ENCODE measurements around the gene MYO7A. TPM values are rescaled to one million over a fixed set of nuclear protein-coding genes. Genes with fewer than 3 reads are reported as not detected.

MYO7A gene
- total RNA-seq, 1 experiment from 2014 or later = 2.5 TPM

DNA sequence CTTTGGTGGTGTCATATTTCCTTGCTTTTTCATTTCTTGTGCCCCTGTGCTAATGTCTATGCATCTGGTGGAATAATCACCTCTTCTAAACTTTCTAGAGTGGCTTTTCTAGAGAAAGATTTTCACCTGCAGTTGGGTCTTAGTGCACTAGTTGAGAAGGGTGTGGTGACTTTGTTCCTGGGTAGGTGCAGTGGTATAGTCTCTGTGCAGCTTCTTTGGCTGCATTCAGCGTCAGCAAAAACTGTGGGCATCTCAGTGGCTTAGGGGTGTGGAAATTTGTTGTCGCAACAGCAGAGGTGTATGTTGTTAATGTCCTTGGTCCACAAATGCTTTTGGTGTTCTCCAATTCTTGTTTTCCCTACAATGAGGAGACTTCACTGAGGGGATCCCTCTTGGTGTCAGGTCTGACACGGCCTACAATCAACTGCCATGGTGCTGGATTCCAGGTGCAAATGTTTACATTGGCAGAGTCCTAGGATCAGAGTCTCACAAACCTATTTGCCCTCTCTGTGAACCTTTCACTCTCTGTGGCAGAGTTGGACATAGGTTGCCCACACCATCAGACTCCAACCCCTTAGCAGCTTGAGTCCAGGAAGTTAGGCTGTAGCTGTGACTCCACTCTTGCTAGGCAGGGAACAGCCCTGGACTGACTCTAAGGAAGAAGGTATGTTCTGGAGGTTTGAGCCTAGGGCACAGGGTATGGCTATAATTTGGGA is 124.7 kb downstream of the MYO7A start:
- Mint-ChIP-seq H3K9me3 (peaks cover 8% of the 10 kb centered on the region; the same call in 1 of the 2 replicates), H3K4me1 (no peaks in the 10 kb centered on the region), H3K27me3 (ENCODE audit: low read depth) (no peaks in the 10 kb centered on the region), H3K27ac (no peak overlapping the region), H3K4me3 (no peak overlapping the region), H3K36me3 (no peaks in the 10 kb centered on the region)
- ChIA-PET POLR2A (no interaction called here), CTCF (no interaction called here)
- DNase-seq (ENCODE audit: low spot score) (no peak), ATAC-seq (no peak)
- TF ChIP-seq, protein P1, sequence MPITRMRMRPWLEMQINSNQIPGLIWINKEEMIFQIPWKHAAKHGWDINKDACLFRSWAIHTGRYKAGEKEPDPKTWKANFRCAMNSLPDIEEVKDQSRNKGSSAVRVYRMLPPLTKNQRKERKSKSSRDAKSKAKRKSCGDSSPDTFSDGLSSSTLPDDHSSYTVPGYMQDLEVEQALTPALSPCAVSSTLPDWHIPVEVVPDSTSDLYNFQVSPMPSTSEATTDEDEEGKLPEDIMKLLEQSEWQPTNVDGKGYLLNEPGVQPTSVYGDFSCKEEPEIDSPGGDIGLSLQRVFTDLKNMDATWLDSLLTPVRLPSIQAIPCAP (CRISPR knock-in tag; IDR thresholded peaks at IDR 0.05) = no peak

DNA sequence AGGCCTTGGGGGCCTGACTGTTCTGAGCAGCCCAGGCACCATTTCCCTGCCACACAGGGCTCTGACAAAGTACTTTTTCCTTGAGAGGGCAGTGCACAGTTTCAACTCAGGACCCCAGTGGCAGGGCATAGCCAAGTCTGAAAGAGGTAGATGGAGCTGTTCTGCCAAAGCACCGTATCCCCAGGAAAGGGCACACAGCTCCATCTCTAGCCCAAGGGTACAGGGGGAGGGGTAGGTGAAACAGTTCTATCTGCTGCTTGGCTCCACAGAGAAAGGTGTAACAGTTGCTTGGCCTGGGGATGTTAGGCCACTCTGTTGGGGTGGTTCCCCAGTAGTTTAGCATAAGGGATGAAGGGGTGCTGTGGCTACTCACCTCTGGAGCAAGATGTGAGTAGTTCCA is 125.6 kb downstream of the MYO7A start:
- no peak for DNase-seq (ENCODE audit: low spot score)
- Mint-ChIP-seq H3K4me3 (no peak overlapping the region), H3K9me3 (peaks cover 8% of the 10 kb centered on the region; the same call in 1 of the 2 replicates), H3K4me1 (no peaks in the 10 kb centered on the region), H3K36me3 (no peaks in the 10 kb centered on the region), H3K27ac (no peak overlapping the region), H3K27me3 (ENCODE audit: low read depth) (no peaks in the 10 kb centered on the region)
- ChIA-PET CTCF (no interaction called here), POLR2A (no interaction called here)
- no peak for ATAC-seq
- TF ChIP-seq SMAD4 (CRISPR knock-in tag; IDR thresholded peaks at IDR 0.05) = no peak
- TF ChIP-seq CBFB (CRISPR knock-in tag; IDR thresholded peaks at IDR 0.05; ENCODE audit: low read depth) = no peak
- TF ChIP-seq NFATC4 (CRISPR knock-in tag; IDR thresholded peaks at IDR 0.05) = no peak
- TF ChIP-seq CREM (CRISPR knock-in tag; IDR thresholded peaks at IDR 0.05) = no peak
- TF ChIP-seq, protein P2, sequence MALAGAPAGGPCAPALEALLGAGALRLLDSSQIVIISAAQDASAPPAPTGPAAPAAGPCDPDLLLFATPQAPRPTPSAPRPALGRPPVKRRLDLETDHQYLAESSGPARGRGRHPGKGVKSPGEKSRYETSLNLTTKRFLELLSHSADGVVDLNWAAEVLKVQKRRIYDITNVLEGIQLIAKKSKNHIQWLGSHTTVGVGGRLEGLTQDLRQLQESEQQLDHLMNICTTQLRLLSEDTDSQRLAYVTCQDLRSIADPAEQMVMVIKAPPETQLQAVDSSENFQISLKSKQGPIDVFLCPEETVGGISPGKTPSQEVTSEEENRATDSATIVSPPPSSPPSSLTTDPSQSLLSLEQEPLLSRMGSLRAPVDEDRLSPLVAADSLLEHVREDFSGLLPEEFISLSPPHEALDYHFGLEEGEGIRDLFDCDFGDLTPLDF (CRISPR knock-in tag; IDR thresholded peaks at IDR 0.05) = no peak
- TF ChIP-seq, protein P3, sequence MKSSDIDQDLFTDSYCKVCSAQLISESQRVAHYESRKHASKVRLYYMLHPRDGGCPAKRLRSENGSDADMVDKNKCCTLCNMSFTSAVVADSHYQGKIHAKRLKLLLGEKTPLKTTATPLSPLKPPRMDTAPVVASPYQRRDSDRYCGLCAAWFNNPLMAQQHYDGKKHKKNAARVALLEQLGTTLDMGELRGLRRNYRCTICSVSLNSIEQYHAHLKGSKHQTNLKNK (CRISPR knock-in tag; IDR thresholded peaks at IDR 0.05) = no peak
- TF ChIP-seq, protein P4, sequence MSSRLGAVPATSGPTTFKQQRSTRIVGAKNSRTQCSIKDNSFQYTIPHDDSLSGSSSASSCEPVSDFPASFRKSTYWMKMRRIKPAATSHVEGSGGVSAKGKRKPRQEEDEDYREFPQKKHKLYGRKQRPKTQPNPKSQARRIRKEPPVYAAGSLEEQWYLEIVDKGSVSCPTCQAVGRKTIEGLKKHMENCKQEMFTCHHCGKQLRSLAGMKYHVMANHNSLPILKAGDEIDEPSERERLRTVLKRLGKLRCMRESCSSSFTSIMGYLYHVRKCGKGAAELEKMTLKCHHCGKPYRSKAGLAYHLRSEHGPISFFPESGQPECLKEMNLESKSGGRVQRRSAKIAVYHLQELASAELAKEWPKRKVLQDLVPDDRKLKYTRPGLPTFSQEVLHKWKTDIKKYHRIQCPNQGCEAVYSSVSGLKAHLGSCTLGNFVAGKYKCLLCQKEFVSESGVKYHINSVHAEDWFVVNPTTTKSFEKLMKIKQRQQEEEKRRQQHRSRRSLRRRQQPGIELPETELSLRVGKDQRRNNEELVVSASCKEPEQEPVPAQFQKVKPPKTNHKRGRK (CRISPR knock-in tag; IDR thresholded peaks at IDR 0.05; ENCODE audit: borderline replicate concordance) = no peak
- TF ChIP-seq, protein P5, sequence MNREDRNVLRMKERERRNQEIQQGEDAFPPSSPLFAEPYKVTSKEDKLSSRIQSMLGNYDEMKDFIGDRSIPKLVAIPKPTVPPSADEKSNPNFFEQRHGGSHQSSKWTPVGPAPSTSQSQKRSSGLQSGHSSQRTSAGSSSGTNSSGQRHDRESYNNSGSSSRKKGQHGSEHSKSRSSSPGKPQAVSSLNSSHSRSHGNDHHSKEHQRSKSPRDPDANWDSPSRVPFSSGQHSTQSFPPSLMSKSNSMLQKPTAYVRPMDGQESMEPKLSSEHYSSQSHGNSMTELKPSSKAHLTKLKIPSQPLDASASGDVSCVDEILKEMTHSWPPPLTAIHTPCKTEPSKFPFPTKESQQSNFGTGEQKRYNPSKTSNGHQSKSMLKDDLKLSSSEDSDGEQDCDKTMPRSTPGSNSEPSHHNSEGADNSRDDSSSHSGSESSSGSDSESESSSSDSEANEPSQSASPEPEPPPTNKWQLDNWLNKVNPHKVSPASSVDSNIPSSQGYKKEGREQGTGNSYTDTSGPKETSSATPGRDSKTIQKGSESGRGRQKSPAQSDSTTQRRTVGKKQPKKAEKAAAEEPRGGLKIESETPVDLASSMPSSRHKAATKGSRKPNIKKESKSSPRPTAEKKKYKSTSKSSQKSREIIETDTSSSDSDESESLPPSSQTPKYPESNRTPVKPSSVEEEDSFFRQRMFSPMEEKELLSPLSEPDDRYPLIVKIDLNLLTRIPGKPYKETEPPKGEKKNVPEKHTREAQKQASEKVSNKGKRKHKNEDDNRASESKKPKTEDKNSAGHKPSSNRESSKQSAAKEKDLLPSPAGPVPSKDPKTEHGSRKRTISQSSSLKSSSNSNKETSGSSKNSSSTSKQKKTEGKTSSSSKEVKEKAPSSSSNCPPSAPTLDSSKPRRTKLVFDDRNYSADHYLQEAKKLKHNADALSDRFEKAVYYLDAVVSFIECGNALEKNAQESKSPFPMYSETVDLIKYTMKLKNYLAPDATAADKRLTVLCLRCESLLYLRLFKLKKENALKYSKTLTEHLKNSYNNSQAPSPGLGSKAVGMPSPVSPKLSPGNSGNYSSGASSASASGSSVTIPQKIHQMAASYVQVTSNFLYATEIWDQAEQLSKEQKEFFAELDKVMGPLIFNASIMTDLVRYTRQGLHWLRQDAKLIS (CRISPR knock-in tag; IDR thresholded peaks at IDR 0.05; ENCODE audit: borderline replicate concordance) = no peak
- TF ChIP-seq, protein P6, sequence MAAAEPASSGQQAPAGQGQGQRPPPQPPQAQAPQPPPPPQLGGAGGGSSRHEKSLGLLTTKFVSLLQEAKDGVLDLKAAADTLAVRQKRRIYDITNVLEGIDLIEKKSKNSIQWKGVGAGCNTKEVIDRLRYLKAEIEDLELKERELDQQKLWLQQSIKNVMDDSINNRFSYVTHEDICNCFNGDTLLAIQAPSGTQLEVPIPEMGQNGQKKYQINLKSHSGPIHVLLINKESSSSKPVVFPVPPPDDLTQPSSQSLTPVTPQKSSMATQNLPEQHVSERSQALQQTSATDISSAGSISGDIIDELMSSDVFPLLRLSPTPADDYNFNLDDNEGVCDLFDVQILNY (CRISPR knock-in tag; IDR thresholded peaks at IDR 0.05) = no peak
- no peak for TF ChIP-seq ZNF416 (CRISPR knock-in tag; IDR thresholded peaks at IDR 0.05)
- no peak for TF ChIP-seq NR3C1 (CRISPR knock-in tag; conservative IDR thresholded peaks at IDR 0.05; ENCODE audit: low read depth)
- TF ChIP-seq, protein P7, sequence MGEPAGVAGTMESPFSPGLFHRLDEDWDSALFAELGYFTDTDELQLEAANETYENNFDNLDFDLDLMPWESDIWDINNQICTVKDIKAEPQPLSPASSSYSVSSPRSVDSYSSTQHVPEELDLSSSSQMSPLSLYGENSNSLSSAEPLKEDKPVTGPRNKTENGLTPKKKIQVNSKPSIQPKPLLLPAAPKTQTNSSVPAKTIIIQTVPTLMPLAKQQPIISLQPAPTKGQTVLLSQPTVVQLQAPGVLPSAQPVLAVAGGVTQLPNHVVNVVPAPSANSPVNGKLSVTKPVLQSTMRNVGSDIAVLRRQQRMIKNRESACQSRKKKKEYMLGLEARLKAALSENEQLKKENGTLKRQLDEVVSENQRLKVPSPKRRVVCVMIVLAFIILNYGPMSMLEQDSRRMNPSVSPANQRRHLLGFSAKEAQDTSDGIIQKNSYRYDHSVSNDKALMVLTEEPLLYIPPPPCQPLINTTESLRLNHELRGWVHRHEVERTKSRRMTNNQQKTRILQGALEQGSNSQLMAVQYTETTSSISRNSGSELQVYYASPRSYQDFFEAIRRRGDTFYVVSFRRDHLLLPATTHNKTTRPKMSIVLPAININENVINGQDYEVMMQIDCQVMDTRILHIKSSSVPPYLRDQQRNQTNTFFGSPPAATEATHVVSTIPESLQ (CRISPR knock-in tag; IDR thresholded peaks at IDR 0.05) = no peak
- TF ChIP-seq, protein P8, sequence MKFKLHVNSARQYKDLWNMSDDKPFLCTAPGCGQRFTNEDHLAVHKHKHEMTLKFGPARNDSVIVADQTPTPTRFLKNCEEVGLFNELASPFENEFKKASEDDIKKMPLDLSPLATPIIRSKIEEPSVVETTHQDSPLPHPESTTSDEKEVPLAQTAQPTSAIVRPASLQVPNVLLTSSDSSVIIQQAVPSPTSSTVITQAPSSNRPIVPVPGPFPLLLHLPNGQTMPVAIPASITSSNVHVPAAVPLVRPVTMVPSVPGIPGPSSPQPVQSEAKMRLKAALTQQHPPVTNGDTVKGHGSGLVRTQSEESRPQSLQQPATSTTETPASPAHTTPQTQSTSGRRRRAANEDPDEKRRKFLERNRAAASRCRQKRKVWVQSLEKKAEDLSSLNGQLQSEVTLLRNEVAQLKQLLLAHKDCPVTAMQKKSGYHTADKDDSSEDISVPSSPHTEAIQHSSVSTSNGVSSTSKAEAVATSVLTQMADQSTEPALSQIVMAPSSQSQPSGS (CRISPR knock-in tag; IDR thresholded peaks at IDR 0.05; ENCODE audit: borderline replicate concordance, low read depth) = no peak
- TF ChIP-seq, protein P9, sequence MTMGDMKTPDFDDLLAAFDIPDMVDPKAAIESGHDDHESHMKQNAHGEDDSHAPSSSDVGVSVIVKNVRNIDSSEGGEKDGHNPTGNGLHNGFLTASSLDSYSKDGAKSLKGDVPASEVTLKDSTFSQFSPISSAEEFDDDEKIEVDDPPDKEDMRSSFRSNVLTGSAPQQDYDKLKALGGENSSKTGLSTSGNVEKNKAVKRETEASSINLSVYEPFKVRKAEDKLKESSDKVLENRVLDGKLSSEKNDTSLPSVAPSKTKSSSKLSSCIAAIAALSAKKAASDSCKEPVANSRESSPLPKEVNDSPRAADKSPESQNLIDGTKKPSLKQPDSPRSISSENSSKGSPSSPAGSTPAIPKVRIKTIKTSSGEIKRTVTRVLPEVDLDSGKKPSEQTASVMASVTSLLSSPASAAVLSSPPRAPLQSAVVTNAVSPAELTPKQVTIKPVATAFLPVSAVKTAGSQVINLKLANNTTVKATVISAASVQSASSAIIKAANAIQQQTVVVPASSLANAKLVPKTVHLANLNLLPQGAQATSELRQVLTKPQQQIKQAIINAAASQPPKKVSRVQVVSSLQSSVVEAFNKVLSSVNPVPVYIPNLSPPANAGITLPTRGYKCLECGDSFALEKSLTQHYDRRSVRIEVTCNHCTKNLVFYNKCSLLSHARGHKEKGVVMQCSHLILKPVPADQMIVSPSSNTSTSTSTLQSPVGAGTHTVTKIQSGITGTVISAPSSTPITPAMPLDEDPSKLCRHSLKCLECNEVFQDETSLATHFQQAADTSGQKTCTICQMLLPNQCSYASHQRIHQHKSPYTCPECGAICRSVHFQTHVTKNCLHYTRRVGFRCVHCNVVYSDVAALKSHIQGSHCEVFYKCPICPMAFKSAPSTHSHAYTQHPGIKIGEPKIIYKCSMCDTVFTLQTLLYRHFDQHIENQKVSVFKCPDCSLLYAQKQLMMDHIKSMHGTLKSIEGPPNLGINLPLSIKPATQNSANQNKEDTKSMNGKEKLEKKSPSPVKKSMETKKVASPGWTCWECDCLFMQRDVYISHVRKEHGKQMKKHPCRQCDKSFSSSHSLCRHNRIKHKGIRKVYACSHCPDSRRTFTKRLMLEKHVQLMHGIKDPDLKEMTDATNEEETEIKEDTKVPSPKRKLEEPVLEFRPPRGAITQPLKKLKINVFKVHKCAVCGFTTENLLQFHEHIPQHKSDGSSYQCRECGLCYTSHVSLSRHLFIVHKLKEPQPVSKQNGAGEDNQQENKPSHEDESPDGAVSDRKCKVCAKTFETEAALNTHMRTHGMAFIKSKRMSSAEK (CRISPR knock-in tag; IDR thresholded peaks at IDR 0.05; ENCODE audit: borderline replicate concordance) = no peak
- no peak for TF ChIP-seq NFE2L1 (CRISPR knock-in tag; IDR thresholded peaks at IDR 0.05)
